K562 (cell line): ENCODE results near the gene ZSCAN32. TPM values are rescaled to one million over a fixed set of nuclear protein-coding genes. Genes with fewer than 3 reads are reported as not detected.

ENCODE experiments used
- CBX1 ChIP-seq: sonication (generic); IDR thresholded peaks from 2 replicates; pipeline ENCODE4 v1.6.1; 2016; ENCODE audit warnings: antibody characterized with exemption, low read depth, mild to moderate bottlenecking
- HDAC6 ChIP-seq: IDR thresholded peaks from 2 replicates; pipeline ENCODE4 v1.6.1; 2012; ENCODE audit warnings: low read depth, mild to moderate bottlenecking, control low read depth, inconsistent platforms, low read length, moderate library complexity
- MAFG ChIP-seq: fragments of 450-650 bp; conservative IDR thresholded peaks from 2 replicates; pipeline ENCODE4 v1.6.1; 2016; ENCODE audit warnings: missing genetic modification characterization, missing compliant biosample characterization
- MEF2D ChIP-seq: conservative IDR thresholded peaks from 2 replicates; pipeline ENCODE4 v1.6.1; 2016; ENCODE audit warnings: low read depth, missing genetic modification characterization, missing compliant biosample characterization
- NFRKB ChIP-seq: fragments of 450-650 bp; IDR thresholded peaks from 2 replicates; pipeline ENCODE4 v1.6.1; 2016; ENCODE audit warnings: low read depth
- NONO ChIP-seq, 2 experiments: fragments of 200-400 bp in 1 of 2; fragments of 450-650 bp in 1 of 2; formaldehyde crosslinking in 1 of 2; IDR thresholded peaks; 2 replicates each; pipeline ENCODE4 v1.6.1; 2017; ENCODE audit warnings: low read depth in 2 of 2, mild to moderate bottlenecking in 2 of 2, moderate library complexity in 2 of 2, low read length in 1 of 2
- PPARD ChIP-seq: fragments of 250-450 bp; sonication (Bioruptor Pico); IDR thresholded peaks from 2 replicates; pipeline ENCODE4 v1.8.0; 2022; ENCODE audit warnings: inconsistent platforms, mild to moderate bottlenecking, moderate library complexity
- RBM17 ChIP-seq: fragments of 200-400 bp; formaldehyde crosslinking; IDR thresholded peaks from 2 replicates; pipeline ENCODE4 v1.6.1; 2017; ENCODE audit warnings: low read depth, mild to moderate bottlenecking, low read length, borderline replicate concordance
- RBM25 ChIP-seq: fragments of 200-400 bp; formaldehyde crosslinking; IDR thresholded peaks from 2 replicates; pipeline ENCODE4 v1.6.1; 2018; ENCODE audit warnings: low read length, low read depth, moderate library complexity; ENCODE audit not compliant: severe bottlenecking
- TRIM24 ChIP-seq, 2 experiments: fragments of 450-650 bp; IDR thresholded peaks; 2 replicates each; pipeline ENCODE4 v1.6.1; 2016
- ZEB2 ChIP-seq: fragments of 450-650 bp; IDR thresholded peaks from 2 replicates; pipeline ENCODE4 v1.6.1; 2016
- ZNF212 ChIP-seq: fragments of 450-650 bp; formaldehyde crosslinking; IDR thresholded peaks from 2 replicates; pipeline ENCODE4 v1.4.0; 2020; ENCODE audit warnings: mild to moderate bottlenecking
- ZNF766 ChIP-seq: fragments of 200-800 bp; sonication (Bioruptor generic); conservative IDR thresholded peaks from 2 replicates; pipeline ENCODE4 v1.6.1; 2016; ENCODE audit warnings: missing genetic modification characterization, missing compliant biosample characterization
- polyA plus RNA-seq, 8 experiments: library from polyadenylated mRNA; depleted of rRNA in 4 of 8; stranded (reverse) in 5 of 8; unstranded in 3 of 8; fragments of >200 nt; fragmentation: Nextera tagmentation in 2 of 8; fragmentation: Illumina TruSeq in 1 of 8; extraction: Ambion mirVana in 2 of 8; extraction: Trizol in 1 of 8; gene quantifications; 2 replicates each; pipeline versions ENCODE4 v1.2.1 to v1.2.3, GENCODE V29; 2011 to 2014; ENCODE audit warnings: inconsistent platforms in 1 of 8, missing spikeins in 1 of 8
- total RNA-seq, 7 experiments: library from RNA; depleted of rRNA in 6 of 7; stranded (reverse); fragments of >200 nt in 6 of 7; fragmentation: Illumina TruSeq in 2 of 7; extraction: Trizol in 2 of 7; gene quantifications; 2 replicates each; pipeline versions ENCODE4 v1.2.1 to v1.2.3, GENCODE V29; 2011 to 2021; ENCODE audit warnings: low replicate concordance in 1 of 7
- TF ChIP-seq, protein P1 (sequence below), 2 experiments: fragments of 450-650 bp in 1 of 2; sonication (generic) in 1 of 2; formaldehyde crosslinking in 1 of 2; IDR thresholded peaks; 2 replicates each; pipeline versions ENCODE4 v1.7.1 to v1.9.0; 2016 to 2022; ENCODE audit warnings: inconsistent platforms in 1 of 2, mild to moderate bottlenecking in 1 of 2, missing genetic modification reagents in 1 of 2
- TF ChIP-seq, protein P2 (sequence below): fragments of 450-650 bp; IDR thresholded peaks from 2 replicates; pipeline ENCODE4 v1.6.1; 2018; ENCODE audit warnings: mild to moderate bottlenecking, low read depth; ENCODE audit not compliant: partially characterized antibody
- TF ChIP-seq, protein P3 (sequence below), 2 experiments: fragments of 450-650 bp; IDR thresholded peaks; 2 replicates each; pipeline ENCODE4 v1.6.1; 2016

Gene ZSCAN32
- total and polyA plus RNA-seq, 9 of the 15 experiments (the other 6 are each of a cell fraction or from before 2014, with no cell fraction given) = 16.0 to 29.4 (median 19.2) TPM

DNA sequence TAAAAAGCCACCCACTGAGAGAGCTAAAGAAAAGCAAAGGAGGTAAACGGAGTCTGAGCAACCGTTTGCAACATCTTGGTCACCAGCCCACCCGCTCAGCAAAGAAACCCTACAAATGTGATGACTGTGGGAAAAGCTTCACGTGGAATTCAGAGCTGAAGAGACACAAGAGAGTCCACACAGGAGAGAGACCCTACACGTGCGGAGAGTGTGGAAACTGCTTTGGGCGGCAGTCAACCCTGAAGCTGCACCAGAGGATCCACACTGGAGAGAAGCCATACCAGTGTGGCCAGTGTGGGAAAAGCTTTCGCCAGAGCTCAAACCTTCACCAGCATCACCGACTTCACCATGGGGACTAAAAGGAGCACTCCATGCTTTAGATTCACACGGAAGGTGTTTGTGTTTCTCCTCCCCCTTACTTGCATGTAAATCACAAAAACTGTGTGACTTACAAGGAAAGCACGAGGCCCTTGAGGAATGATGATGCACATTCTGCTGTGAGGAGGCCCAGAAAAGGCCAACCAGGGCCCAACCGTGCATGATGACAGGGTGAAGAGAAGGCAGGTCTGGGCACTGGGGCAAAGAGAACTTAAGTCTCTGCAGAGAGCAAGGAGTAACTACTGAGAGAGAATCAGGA lies 7.9 kb upstream of the ZSCAN32 start (continued):
- TF ChIP-seq, protein P1, sequence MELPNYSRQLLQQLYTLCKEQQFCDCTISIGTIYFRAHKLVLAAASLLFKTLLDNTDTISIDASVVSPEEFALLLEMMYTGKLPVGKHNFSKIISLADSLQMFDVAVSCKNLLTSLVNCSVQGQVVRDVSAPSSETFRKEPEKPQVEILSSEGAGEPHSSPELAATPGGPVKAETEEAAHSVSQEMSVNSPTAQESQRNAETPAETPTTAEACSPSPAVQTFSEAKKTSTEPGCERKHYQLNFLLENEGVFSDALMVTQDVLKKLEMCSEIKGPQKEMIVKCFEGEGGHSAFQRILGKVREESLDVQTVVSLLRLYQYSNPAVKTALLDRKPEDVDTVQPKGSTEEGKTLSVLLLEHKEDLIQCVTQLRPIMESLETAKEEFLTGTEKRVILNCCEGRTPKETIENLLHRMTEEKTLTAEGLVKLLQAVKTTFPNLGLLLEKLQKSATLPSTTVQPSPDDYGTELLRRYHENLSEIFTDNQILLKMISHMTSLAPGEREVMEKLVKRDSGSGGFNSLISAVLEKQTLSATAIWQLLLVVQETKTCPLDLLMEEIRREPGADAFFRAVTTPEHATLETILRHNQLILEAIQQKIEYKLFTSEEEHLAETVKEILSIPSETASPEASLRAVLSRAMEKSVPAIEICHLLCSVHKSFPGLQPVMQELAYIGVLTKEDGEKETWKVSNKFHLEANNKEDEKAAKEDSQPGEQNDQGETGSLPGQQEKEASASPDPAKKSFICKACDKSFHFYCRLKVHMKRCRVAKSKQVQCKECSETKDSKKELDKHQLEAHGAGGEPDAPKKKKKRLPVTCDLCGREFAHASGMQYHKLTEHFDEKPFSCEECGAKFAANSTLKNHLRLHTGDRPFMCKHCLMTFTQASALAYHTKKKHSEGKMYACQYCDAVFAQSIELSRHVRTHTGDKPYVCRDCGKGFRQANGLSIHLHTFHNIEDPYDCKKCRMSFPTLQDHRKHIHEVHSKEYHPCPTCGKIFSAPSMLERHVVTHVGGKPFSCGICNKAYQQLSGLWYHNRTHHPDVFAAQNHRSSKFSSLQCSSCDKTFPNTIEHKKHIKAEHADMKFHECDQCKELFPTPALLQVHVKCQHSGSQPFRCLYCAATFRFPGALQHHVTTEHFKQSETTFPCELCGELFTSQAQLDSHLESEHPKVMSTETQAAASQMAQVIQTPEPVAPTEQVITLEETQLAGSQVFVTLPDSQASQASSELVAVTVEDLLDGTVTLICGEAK (IDR thresholded peaks at IDR 0.05) = peak; percentile 66
- TF ChIP-seq, protein P1 (CRISPR knock-in tag; IDR thresholded peaks at IDR 0.05) = no peak
- TF ChIP-seq PPARD (CRISPR knock-in tag) = no peak
- TF ChIP-seq CBX1 = peak; percentile 92
- TF ChIP-seq NFRKB = peak; percentile 84
- TF ChIP-seq HDAC6 = peak; percentile 99
- TF ChIP-seq ZNF766 (CRISPR knock-in tag) = 0 out of 2 replicates have a peak, but pooled peaks have one; percentile 42
- peak; percentile 67 for TF ChIP-seq RBM25
- TF ChIP-seq ZEB2 = peak; percentile 72
- TF ChIP-seq MEF2D (tag) = no peak
- TF ChIP-seq MAFG (tag) = peak; percentile 29; the same call in 1 of the 2 replicates
- TF ChIP-seq NONO (IDR thresholded peaks at IDR 0.05; ENCODE audit: low read depth in 2 of 2, low read length in 1 of 2) = no peak
- TF ChIP-seq, protein P2, sequence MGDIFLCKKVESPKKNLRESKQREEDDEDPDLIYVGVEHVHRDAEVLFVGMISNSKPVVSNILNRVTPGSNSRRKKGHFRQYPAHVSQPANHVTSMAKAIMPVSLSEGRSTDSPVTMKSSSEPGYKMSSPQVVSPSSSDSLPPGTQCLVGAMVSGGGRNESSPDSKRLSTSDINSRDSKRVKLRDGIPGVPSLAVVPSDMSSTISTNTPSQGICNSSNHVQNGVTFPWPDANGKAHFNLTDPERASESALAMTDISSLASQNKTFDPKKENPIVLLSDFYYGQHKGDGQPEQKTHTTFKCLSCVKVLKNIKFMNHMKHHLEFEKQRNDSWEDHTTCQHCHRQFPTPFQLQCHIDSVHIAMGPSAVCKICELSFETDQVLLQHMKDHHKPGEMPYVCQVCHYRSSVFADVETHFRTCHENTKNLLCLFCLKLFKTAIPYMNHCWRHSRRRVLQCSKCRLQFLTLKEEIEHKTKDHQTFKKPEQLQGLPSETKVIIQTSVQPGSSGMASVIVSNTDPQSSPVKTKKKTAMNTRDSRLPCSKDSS = peak; percentile 96
- TF ChIP-seq TRIM24 (IDR thresholded peaks at IDR 0.05) = peak in 1 of 2 experiments; percentile 67; a peak in 2 of 4 replicates
- no peak for TF ChIP-seq ZNF212 (CRISPR knock-in tag)
- TF ChIP-seq RBM17 = no peak
- TF ChIP-seq, protein P3, sequence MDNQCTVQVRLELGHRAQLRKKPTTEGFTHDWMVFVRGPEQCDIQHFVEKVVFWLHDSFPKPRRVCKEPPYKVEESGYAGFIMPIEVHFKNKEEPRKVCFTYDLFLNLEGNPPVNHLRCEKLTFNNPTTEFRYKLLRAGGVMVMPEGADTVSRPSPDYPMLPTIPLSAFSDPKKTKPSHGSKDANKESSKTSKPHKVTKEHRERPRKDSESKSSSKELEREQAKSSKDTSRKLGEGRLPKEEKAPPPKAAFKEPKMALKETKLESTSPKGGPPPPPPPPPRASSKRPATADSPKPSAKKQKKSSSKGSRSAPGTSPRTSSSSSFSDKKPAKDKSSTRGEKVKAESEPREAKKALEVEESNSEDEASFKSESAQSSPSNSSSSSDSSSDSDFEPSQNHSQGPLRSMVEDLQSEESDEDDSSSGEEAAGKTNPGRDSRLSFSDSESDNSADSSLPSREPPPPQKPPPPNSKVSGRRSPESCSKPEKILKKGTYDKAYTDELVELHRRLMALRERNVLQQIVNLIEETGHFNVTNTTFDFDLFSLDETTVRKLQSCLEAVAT (IDR thresholded peaks at IDR 0.05) = 0 out of 4 replicates have a peak, but pooled peaks of 1 of the 2 experiments have one; percentile 28
